Measurements from ENCODE around the gene KLF15. TPM values are rescaled to one million over a fixed set of nuclear protein-coding genes. Genes with fewer than 3 reads are reported as not detected.

The KLF15 gene
- total and polyA plus RNA-seq, 12 donors, result 13.5 to 61.3 (median 29.2) TPM

GRCh38 chr3:126398423-126399350 lies 41.5 kb upstream of the KLF15 start:
- Histone ChIP-seq H3K9me3 (peaks cover 0 to 6% (median 0%) of the 10 kb centered on the region in 11 donors), H3K36me3 (no peaks in the 10 kb centered on the region), H3K27me3 (peaks cover 0 to 26% (median 14%) of the 10 kb centered on the region in 7 donors), H3K4me3 (no peak overlapping the region), H3K4me1 (peaks cover 0 to 9% (median 3%) of the 10 kb centered on the region in 9 donors), H3K27ac (no peak overlapping the region)
- TF ChIP-seq CTCF (IDR thresholded peaks at IDR 0.05), result no peak
- intact Hi-C loops (cut with DNase I), result loop anchor here in 1 of 10 donors (10.0 kb wide), 1 partner anchor 66 kb away; no protein-coding TSS in a partner anchor
- DNase-seq (no peak), ATAC-seq (no peak)
- WGBS, 2 donors, result 90 to 92% methylated on average over 14 of the region's 14 CpGs

DNA sequence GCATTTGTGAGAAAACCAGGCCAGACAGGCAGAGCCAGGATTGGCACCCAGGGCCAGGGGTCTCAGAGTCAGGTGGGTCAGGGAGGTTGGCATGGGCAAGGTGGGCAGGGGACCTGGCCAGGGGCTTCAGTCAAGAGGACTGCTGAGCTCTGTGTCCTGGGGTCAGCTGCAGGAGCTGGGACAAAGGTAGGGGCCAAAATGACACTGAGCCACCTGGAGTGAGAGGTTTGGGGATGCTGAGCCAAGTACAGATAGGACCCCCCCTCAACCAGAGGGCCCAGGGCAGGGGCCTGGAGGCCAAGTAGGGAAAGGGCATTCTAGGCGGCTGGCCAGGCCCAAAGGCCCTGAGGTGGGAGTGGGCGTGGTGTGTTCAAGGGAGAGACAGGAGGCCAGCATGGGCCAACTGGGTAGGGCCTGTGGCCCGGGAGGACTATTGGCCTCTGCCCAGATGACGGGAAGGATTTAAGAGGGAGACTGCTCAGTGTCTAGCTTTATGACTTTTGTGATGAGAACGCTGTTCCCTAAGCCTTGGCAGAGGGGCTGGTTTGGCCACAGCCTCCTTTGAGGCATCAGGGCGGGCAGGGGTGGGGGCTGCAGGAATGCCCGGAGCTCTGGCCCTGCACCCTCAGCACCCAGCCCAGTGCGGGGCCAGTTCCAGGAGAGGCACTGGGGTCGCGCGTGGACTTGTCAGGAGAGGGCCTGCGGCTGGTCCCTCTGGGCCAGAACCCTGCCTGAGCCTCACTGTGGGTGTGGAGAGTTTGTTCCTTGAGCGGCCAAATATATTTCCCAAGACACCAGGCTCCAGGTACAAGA lies 40.6 kb upstream of the KLF15 start:
- no peak for DNase-seq
- H3K4me3 ChIP-seq, result no peak overlapping the region
- H3K27me3 ChIP-seq, result peaks cover 0 to 34% (median 14%) of the 10 kb centered on the region in 7 donors
- intact Hi-C loops (cut with DNase I), result loop anchor here in 1 of 10 donors (10.0 kb wide), 1 partner anchor 67 kb away; no protein-coding TSS in a partner anchor
- TF ChIP-seq CTCF (IDR thresholded peaks at IDR 0.05), result no peak
- H3K36me3 ChIP-seq, result no peaks in the 10 kb centered on the region
- peaks cover 0 to 9% (median 3%) of the 10 kb centered on the region in 9 donors for H3K4me1 ChIP-seq
- ATAC-seq, result no peak
- peaks cover 0 to 6% (median 0%) of the 10 kb centered on the region in 11 donors for H3K9me3 ChIP-seq
- no peak overlapping the region for H3K27ac ChIP-seq
- 94% methylated on average over 13 of the region's 13 CpGs for WGBS, 2 donors

DNA sequence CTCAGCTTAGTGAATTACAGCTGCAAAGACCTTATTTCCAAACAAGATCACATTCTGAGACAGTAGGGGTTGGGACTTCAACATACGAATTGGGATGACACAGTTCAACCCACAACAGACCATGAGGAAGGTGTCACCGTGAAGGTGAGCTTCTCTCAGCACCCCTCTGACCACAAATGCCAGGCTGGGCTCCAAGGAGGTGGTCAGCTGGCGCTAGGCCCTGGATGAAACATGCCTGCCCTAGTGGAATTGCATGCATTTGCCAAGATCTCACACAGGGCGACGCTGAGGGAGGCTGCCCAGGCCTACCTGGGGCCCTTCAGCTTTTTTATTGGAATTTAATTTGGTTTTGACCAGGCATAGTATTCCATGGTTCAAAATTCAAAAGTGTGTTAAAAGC lies 39.3 kb upstream of the KLF15 start:
- intact Hi-C loops (cut with DNase I), result loop anchor here in 1 of 10 donors (10.0 kb wide), 1 partner anchor 68 kb away; no protein-coding TSS in a partner anchor

More for the DNA sequence above, 39.3 kb upstream of the KLF15 start:
- no peak for DNase-seq
- H3K4me3 ChIP-seq, result no peak overlapping the region
- peaks cover 0 to 9% (median 3%) of the 10 kb centered on the region in 9 donors for H3K4me1 ChIP-seq
- 93 to 97% methylated on average over 5 of the region's 5 CpGs for WGBS, 2 donors
- no peak for TF ChIP-seq CTCF (IDR thresholded peaks at IDR 0.05)
- peaks cover 0 to 42% (median 14%) of the 10 kb centered on the region in 7 donors for H3K27me3 ChIP-seq
- H3K36me3 ChIP-seq, result no peaks in the 10 kb centered on the region
- no peak overlapping the region for H3K27ac ChIP-seq
- H3K9me3 ChIP-seq, result peaks cover 0 to 6% (median 0%) of the 10 kb centered on the region in 11 donors
- no peak for ATAC-seq

Measured in heart right ventricle (tissue), 16 donors.